Head of caudate nucleus (tissue), 42 donors: ENCODE results near the gene SYNGAP1.

Source experiments
- DNase-seq, 42 donors: peaks; one replicate each; pipeline versions ENCODE4 v3.0.0 to v3.0.0-alpha.2; 2020 to 2021; ENCODE audit warnings: mixed read lengths in 7 of 42
- intact Hi-C: fragments of 100-400 bp; cut with DNase I; formaldehyde crosslinking; loops from one replicate; pipeline ENCODE4 v1.15.0; 2022

SYNGAP1 gene

GRCh38 chr6:33416386-33417127, 3.3 kb upstream of the SYNGAP1 start:
- no peak for DNase-seq
- intact Hi-C loops, result loop anchor here (10.0 kb wide), 2 partner anchors 122 to 212 kb away; partner anchors contain the start of genes HSD17B8, RGL2, RING1 and RXRB

GRCh38 chr6:33417128-33417902, 2.5 kb upstream of the SYNGAP1 start:
- intact Hi-C loops, result loop anchor here (10.0 kb wide), 2 partner anchors 123 to 213 kb away; partner anchors contain the start of genes HSD17B8, RGL2, RING1 and RXRB
- DNase-seq, result peak in 3 of 42 donors; percentile 30 to 44 (median 42)

GRCh38 chr6:33417903-33418689, 1.8 kb upstream of the SYNGAP1 start, which contains the start of gene CUTA:
Gene CUTA (minus strand): TSS chr6:33418107. CDS start chr6:33418000, 107 bp downstream.
- DNase-seq, result peak; percentile 99 to 100 (median 100)
- intact Hi-C loops, result loop anchor here (1.0 to 10.0 kb wide), 4 partner anchors 8 to 213 kb away; partner anchors contain the start of genes HSD17B8, KIFC1, RGL2 and RING1

- DNase-seq, result no peak
- intact Hi-C loops, result loop anchor here (1.0 to 10.0 kb wide), 4 partner anchors 8 to 214 kb away; partner anchors contain the start of genes HSD17B8, KIFC1, RGL2 and RING1
Measured at GRCh38 chr6:33418690-33419291, 1.1 kb upstream of the SYNGAP1 start.

GRCh38 chr6:33420491-33421343, 852 bp downstream of the SYNGAP1 start:
- no peak for DNase-seq
- intact Hi-C loops, result no loop called here

- no peak for DNase-seq
- intact Hi-C loops, result no loop called here
Measured at GRCh38 chr6:33421344-33421643, 1.4 kb downstream of the SYNGAP1 start.

DNA sequence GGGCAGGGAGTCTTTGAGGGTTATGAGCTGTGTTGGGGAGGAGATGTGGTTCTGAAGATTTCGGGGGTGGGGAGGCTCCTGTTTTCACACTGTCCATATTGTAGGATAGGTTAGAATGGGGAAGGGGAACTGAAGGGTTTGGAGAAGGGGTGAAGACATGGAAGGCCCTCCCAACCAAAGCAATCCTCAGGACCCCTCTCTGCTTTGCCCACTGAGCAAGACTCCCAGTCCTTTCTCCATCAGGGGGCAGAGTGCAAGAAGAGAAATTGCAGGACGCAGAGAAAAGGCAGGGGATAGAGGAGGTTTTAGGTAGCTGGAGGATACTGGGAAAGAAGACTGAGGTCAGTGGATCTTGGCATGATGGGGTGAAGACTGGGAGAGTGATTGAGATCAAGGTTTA, 3.9 kb downstream of the SYNGAP1 start:
- no peak for DNase-seq
- intact Hi-C loops, result no loop called here

GRCh38 chr6:33424855-33425667, 5.2 kb downstream of the SYNGAP1 start:
- no peak for DNase-seq
- intact Hi-C loops, result no loop called here

GRCh38 chr6:33425668-33426577, 6.1 kb downstream of the SYNGAP1 start:
- peak; percentile 65 to 95 (median 87) for DNase-seq
- intact Hi-C loops, result no loop called here

DNA sequence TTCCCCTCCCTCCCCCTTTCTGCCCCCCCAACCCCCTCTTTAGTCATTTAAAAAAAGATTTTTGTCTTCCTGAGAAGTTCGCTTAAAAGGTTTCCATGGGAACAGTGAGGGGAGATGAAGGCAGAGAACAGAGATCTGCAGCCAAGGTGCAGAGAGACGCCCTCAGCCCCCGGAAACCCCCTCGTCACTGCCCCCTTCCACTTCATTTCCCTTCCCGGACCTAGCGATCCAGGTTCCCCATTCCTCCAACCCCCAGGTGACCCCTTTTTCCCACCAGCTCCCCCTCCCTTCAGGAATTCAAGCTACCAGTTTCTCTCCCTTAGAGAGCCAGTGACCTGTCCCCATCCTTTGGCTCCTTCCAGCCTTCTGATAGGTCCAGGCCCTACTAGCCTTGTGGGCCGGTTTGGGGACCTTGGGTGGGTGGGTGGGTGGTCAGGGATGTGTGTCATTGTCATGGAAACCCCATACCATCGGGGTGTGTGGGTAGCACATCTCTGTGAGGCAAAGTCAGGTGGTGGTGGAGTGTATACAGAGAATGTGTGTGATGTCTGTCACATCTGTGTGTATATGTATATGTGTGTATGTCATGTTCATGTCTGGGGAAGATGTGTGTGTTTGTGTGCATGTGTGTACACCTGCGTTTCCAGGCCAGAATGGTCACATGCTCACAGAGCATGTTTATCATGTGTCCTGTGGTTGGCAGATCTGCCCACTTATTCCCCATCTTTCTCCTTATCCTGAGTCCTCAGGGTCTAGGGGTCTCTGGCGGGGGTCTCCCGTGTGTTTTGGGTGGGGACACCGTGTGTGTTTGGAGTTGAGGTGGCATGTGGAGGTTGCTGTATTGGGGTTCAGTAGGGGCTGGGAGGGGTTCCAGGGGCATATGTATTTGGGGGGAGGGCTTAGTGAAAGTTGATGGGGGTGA, 7.0 kb downstream of the SYNGAP1 start:
- intact Hi-C loops, result no loop called here

DNA sequence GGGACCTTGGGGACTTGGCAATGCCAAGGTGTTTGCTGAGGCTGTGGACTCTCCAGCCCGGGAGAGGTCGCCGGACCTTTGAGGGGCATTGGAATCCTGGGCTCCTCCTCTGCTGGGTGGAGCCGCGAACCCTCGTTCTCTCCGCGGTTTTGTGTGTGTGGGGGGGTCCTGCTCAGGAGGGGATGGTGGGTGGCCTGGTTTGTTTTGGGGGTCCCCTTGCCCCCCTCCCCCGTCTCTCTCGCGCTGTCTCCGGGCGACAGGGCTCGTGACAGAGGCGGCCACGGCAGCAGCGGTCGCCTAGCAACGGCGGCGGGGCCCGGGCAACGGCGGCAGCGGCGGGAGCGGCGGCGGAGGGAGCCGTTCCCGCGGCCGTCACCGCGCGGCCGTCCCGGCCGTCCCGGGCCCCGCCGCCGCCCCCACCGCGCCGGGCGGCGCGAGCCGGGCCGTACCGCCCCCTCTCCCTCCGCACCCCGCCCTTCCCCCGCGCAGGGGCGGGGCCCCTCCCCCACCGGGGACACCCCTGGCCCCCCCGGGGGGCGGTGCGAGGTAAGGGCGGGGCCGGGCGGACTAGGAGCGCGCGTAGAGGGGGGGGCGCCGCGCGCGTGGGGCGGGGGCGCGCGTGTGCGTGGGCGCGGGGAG, 7.8 kb downstream of the SYNGAP1 start:
- peak in 40 of 42 donors; percentile 34 to 84 (median 70) for DNase-seq
- intact Hi-C loops, result no loop called here

More for the DNA sequence above, 7.0 kb downstream of the SYNGAP1 start:
- DNase-seq, result peak in 7 of 42 donors; percentile 15 to 59 (median 37)

DNA sequence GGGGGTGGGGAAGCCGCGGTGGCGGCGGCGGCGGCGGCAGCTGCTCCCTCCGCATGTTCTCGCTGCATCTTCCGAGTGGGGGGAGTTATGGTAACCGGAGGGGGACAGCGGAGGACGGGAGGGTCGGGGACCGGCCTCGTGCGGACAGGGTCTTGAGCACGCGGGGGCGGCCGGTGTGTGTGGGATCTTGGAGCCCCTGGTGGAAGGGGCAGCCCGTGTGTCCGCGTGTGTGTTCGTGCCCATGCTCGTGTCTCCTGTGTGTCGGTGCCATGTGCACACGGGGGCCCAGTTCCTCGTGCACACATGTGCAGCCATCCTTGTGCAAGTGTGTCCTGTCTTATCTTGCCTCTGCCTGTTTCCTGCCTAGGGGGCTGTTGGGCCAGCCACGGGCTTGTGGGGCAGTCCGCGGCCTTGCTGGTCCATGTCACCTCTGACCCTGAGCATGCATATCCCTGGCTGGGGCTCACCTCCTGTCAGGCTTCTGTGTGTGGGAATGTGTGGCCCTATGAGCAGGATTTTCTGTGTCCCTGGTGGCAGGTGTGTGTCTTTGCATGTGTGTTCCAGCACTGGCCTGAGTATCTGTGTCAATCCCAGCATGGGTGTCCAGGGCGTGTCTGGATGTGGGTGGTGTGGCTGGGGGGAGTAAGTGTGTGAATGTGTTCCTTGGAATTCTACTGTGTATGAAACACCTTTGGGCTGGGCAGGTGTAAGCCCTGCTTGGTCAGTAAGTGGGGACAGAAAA, 8.5 kb downstream of the SYNGAP1 start:
- intact Hi-C loops, result no loop called here
- peak in 2 of 42 donors; percentile 18 to 37 for DNase-seq

DNA sequence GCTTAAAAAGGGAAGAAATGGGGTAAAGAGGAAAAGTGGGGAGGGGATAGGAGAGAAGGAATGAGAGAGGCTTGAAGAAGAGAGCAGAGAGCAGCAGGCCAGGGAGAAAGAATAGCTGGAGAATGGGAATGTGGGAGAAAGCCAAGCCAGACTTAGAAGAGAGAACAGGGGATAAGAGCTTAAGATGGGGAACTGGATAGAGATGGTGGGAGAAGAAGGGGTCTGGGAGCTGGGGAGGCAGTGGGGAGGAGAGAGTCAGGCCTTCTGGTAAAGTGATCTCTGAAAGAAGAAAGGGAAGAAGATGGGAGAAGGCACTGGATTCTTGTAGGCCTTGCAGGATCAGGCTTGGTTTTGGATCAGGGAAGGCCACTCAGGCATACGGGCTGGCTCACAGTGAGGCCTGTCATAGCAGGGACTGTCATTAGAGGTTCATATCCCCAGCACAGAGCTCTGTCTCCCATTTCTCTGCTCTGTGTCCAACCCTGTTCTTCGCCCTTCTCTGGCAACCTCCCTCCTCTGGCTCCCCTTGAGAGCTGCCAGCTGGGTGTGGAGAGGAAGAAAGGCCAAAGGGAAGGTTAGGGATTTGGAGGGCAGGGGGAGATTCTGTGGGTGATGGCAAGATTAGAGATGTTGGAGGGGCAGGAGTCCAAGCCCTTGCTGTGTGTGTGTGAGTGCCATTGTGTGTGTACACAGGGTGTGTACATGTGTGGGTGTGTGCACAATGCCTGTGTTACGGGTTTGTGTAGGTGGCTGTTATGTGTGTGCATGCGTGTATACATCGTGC, 9.3 kb downstream of the SYNGAP1 start:
- DNase-seq, result no peak
- intact Hi-C loops, result no loop called here
